ENCODE measurements around the gene DLG5. TPM values are rescaled to one million over a fixed set of nuclear protein-coding genes. Genes with fewer than 3 reads are reported as not detected.

DLG5 gene
- total RNA-seq, 2 donors from 2014 or later = 26.1 to 47.5 TPM

DNA sequence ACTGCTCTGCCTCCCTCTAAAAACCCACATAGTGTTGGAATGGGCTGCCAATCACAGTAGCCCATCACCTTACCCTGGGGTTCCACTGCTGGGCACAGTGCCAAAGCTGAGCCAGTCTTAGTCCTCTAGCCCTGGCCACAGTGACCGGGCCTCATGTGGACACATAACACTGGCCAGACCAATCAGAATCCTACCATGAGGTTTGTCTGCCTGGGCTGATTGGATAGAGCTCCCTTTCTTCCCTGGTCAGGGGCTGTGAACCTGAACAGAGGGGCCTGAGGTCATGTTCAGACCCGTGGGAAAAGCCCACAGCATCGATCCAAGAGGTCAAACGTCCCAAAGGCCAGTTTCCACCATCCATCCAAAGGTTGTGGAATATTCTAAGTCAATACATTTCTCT is 6.1 kb downstream of the DLG5 start:
- Histone ChIP-seq H3K27me3 (no peaks in the 10 kb centered on the region), H3K36me3 (no peaks in the 10 kb centered on the region), H3K4me1 (peaks cover 8% of the 10 kb centered on the region), H3K9me3 (no peaks in the 10 kb centered on the region), H3K27ac (no peak overlapping the region), H3K9ac (ENCODE audit: low read depth in 2 of 2, low read length in 2 of 2) (no peak overlapping the region), H3K4me3 (no peak overlapping the region)
- intact Hi-C loops (cut with DNase I) = loop anchor here (10.0 kb wide), 1 partner anchor 104 kb away; the partner anchor contains the start of gene POLR3A
- no peak for TF ChIP-seq CTCF (IDR thresholded peaks at IDR 0.05)
- no peak for DNase-seq

DNA sequence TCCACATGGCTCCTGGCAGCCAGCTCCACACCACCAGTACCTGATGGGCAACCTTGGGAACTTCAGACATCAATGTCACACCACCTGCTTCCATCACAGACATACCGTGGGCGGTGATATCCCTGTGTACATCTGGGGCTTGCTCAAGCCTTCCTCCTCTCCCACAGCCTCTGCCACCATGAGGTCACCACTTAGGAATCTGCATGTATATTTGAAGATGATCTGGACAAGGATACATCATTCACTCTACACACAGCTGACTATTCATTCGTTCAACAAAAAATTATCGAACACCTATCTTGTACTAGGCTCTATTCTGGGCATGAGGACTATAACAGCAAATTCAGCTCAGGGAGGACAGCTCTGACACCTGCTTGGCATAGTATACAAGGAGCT is 6.8 kb downstream of the DLG5 start:
- no peak for TF ChIP-seq CTCF (IDR thresholded peaks at IDR 0.05)
- H3K4me3 ChIP-seq = no peak overlapping the region
- no peaks in the 10 kb centered on the region for H3K9me3 ChIP-seq
- H3K27ac ChIP-seq = no peak overlapping the region
- no peak overlapping the region for H3K9ac ChIP-seq (ENCODE audit: low read depth in 2 of 2, low read length in 2 of 2)
- no peaks in the 10 kb centered on the region for H3K36me3 ChIP-seq
- intact Hi-C loops (cut with DNase I) = loop anchor here (10.0 kb wide), 1 partner anchor 105 kb away; the partner anchor contains the start of gene POLR3A
- no peaks in the 10 kb centered on the region for H3K27me3 ChIP-seq
- H3K4me1 ChIP-seq = peaks cover under 1% of the 10 kb centered on the region
- no peak for DNase-seq

DNA sequence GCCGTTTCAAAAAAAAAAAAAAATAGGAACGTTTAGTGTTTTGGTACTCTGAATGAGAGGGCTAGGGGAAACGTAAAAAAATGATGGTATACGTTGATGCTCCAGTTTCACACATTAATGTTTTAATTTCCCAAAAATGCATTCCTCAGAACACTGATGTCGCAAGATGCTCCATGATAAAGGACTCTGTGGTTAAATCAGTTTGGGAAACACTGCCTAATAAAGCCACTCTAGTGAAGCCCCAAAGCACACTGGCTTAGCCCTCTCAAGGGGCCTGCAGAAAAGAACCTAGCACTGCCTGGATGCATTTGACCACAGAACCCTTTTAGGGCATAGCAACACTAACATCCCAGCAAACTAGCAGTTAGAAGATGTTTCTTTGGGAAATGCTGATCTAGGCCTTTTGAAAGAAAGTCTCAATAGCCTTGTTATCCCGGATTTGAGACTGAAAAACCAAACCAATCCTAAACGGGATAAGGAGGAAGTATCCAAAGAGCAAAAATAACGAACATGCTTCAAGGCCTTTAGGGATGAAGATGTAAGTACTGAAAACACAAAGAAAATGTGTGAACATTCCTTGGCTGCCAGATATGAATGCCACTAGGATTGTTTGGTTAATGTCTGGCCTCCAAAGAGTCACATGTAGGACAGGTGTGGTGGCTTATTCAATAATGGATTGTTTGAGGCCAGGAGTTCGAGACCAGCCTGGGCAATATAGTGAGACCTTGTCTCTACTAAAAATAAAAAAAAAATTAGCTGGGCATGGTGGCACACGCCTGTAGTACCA is 11.0 kb downstream of the DLG5 start:
- intact Hi-C loops (cut with DNase I) = no loop called here
- TF ChIP-seq CTCF (IDR thresholded peaks at IDR 0.05) = no peak
- Histone ChIP-seq H3K9ac (ENCODE audit: low read depth in 2 of 2, low read length in 2 of 2) (no peak overlapping the region), H3K4me3 (no peak overlapping the region), H3K36me3 (no peaks in the 10 kb centered on the region), H3K4me1 (no peaks in the 10 kb centered on the region), H3K27ac (no peak overlapping the region), H3K9me3 (no peaks in the 10 kb centered on the region), H3K27me3 (no peaks in the 10 kb centered on the region)
- no peak for DNase-seq

- no peaks in the 10 kb centered on the region for H3K27me3 ChIP-seq
- H3K9me3 ChIP-seq = no peaks in the 10 kb centered on the region
- no peak for DNase-seq
- intact Hi-C loops (cut with DNase I) = no loop called here
- H3K27ac ChIP-seq = no peak overlapping the region
- no peak for TF ChIP-seq CTCF (IDR thresholded peaks at IDR 0.05)
- H3K9ac ChIP-seq (ENCODE audit: low read depth in 2 of 2, low read length in 2 of 2) = no peak overlapping the region
- no peaks in the 10 kb centered on the region for H3K4me1 ChIP-seq
- no peaks in the 10 kb centered on the region for H3K36me3 ChIP-seq
- no peak overlapping the region for H3K4me3 ChIP-seq
Observed at GRCh38 chr10:77913090-77913489, 13.5 kb downstream of the DLG5 start.

DNA sequence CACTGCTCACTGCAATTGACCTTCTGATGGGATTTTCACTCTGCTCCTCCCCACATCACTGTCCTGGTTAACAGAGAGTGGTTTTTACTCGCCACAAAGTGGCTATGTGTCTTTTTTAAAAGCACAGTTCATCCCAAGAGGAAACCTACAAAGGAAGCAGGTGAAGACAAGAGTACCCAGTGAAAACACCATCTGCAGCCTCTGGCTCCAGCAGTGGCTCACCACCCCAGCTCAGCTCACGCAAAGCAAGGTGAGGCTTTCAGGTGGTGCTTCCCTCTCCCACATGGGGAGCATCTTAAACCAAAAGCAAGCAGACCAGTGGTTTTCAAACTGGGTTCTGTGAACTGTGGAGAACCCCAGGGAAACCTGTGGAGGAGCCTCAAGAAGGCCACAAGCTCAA is 14.0 kb downstream of the DLG5 start:
- no peak for DNase-seq
- intact Hi-C loops (cut with DNase I) = no loop called here
- no peak overlapping the region for H3K27ac ChIP-seq
- no peak overlapping the region for H3K4me3 ChIP-seq
- no peaks in the 10 kb centered on the region for H3K4me1 ChIP-seq
- H3K9me3 ChIP-seq = no peaks in the 10 kb centered on the region
- no peaks in the 10 kb centered on the region for H3K27me3 ChIP-seq
- TF ChIP-seq CTCF (IDR thresholded peaks at IDR 0.05) = no peak
- H3K36me3 ChIP-seq = no peaks in the 10 kb centered on the region
- no peak overlapping the region for H3K9ac ChIP-seq (ENCODE audit: low read depth in 2 of 2, low read length in 2 of 2)
